ENCODE results near the gene PDLIM3. TPM values are rescaled to one million over a fixed set of nuclear protein-coding genes. Genes with fewer than 3 reads are reported as not detected.

Gene PDLIM3
- total and polyA plus RNA-seq, 2 of the 13 experiments (the other 11 are each of a cell fraction or from before 2014, with no cell fraction given): 5.9 to 14.0 TPM

GRCh38 chr4:185508181-185508580 is 27.1 kb downstream of the PDLIM3 start (continued):
- peak; percentile 49 for TF ChIP-seq ARID5B (CRISPR knock-in tag; IDR thresholded peaks at IDR 0.05)
- peak; percentile 22; the same call in 1 of the 2 replicates for TF ChIP-seq SOX5 (CRISPR knock-in tag; IDR thresholded peaks at IDR 0.05; ENCODE audit: borderline replicate concordance)
- 0 out of 2 replicates have a peak, but pooled peaks have one; percentile 11 for TF ChIP-seq FOXA3 (CRISPR knock-in tag; IDR thresholded peaks at IDR 0.05)
- peak; percentile 56; the same call in 1 of the 2 replicates for TF ChIP-seq ELF3 (CRISPR knock-in tag; IDR thresholded peaks at IDR 0.05)
- TF ChIP-seq ZNF713 (CRISPR knock-in tag; IDR thresholded peaks at IDR 0.05): no peak

GRCh38 chr4:185506422-185506821 is 28.9 kb downstream of the PDLIM3 start:
- no TSS peak for BruUV-seq (replicated peaks)
- H2AFZ ChIP-seq (ENCODE audit: low read length): no peak overlapping the region
- peaks cover 44% of the 10 kb centered on the region for H3K4me1 ChIP-seq (ENCODE audit: insufficient read depth, low read length)
- in situ Hi-C loops (cut with HindIII; ENCODE audit: extremely low pct_ligation_motif_present, low pct_unique_long_range_greater_than_20kb) (no loop called here), intact Hi-C loops (cut with micrococcal nuclease; ENCODE audit: unreplicated experiment) (no loop called here)
- no peak overlapping the region for H3K4me3 ChIP-seq (replicated peaks in 1 of 3; ENCODE audit: insufficient read depth in 1 of 3, low read depth in 2 of 3, low read length in 3 of 3)
- ChIA-PET CTCF (ENCODE audit: low intra/inter-chr PET ratio, low total read pairs) (no interaction called here), POLR2A (no interaction called here)
- no peak for ATAC-seq
- H3K36me3 ChIP-seq (replicated peaks in 1 of 2; ENCODE audit: control insufficient read depth in 1 of 2, insufficient read depth in 2 of 2, low read length in 2 of 2): no peaks in the 10 kb centered on the region
- no peak for FAIRE-seq
- 85% methylated on average over 19 of the region's 20 CpGs for WGBS (ENCODE audit: low lambda C conversion rate)
- H3K4me2 ChIP-seq (ENCODE audit: low read depth, low read length): no peak overlapping the region
- DNase-seq (ENCODE audit: low spot score): no peak
- no peaks in the 10 kb centered on the region for H4K20me1 ChIP-seq (ENCODE audit: insufficient read depth, low read length)
- H3K27me3 ChIP-seq (ENCODE audit: control insufficient read depth in 1 of 2, insufficient read depth in 2 of 2, low read length in 2 of 2): no peaks in the 10 kb centered on the region
- H3K9me3 ChIP-seq (ENCODE audit: low read length): no peaks in the 10 kb centered on the region
- TF ChIP-seq ZNF687 (CRISPR knock-in tag; IDR thresholded peaks at IDR 0.05) (0 out of 2 replicates have a peak, but pooled peaks have one; percentile 9), NFAT5 (CRISPR knock-in tag; IDR thresholded peaks at IDR 0.05) (no peak), ZNF124 (CRISPR knock-in tag; IDR thresholded peaks at IDR 0.05) (no peak), HNRNPLL (IDR thresholded peaks at IDR 0.05; ENCODE audit: low read depth, low read length, poor library complexity, severe bottlenecking) (peak; percentile 21)
- H3K27ac ChIP-seq (ENCODE audit: extremely low read length, insufficient read depth, low read length): no peak overlapping the region
- H3K9ac ChIP-seq (ENCODE audit: insufficient read depth, low read depth, low read length): no peak overlapping the region
- H3K79me2 ChIP-seq (ENCODE audit: insufficient read depth, low read length): no peaks in the 10 kb centered on the region
